ENCODE data around the gene PRDM15. TPM values are rescaled to one million over a fixed set of nuclear protein-coding genes. Genes with fewer than 3 reads are reported as not detected.

Gene PRDM15
- total RNA-seq, 1 experiment from 2014 or later: 16.7 TPM

- no peaks in the 10 kb centered on the region for H3K27me3 ChIP-seq (replicated peaks; ENCODE audit: insufficient read depth, low read depth, low read length, poor library complexity)
- DNase-seq (ENCODE audit: low spot score): peak; percentile 45
- intact Hi-C loops (cut with micrococcal nuclease; ENCODE audit: unreplicated experiment): no loop called here
- H3K9me3 ChIP-seq (ENCODE audit: low read depth, low read length, poor library complexity, severe bottlenecking): no peaks in the 10 kb centered on the region
- ChIA-PET POLR2A (ENCODE audit: low non-redundant PET) (no interaction called here), CTCF (interaction anchor here (1.4 kb wide), 1 partner anchor 14 kb away, joined by 5 read pairs; no protein-coding TSS in a partner anchor)
- peaks cover 10% of the 10 kb centered on the region for H3K4me1 ChIP-seq (ENCODE audit: insufficient read depth, low read length, poor library complexity, severe bottlenecking)
- no peak overlapping the region for H3K4me3 ChIP-seq (ENCODE audit: low read depth, low read length, poor library complexity, severe bottlenecking)
- TF ChIP-seq EZH2 (IDR thresholded peaks at IDR 0.05; ENCODE audit: borderline replicate concordance, low read depth, low read length, poor library complexity, severe bottlenecking): no peak
- TF ChIP-seq, protein P1, sequence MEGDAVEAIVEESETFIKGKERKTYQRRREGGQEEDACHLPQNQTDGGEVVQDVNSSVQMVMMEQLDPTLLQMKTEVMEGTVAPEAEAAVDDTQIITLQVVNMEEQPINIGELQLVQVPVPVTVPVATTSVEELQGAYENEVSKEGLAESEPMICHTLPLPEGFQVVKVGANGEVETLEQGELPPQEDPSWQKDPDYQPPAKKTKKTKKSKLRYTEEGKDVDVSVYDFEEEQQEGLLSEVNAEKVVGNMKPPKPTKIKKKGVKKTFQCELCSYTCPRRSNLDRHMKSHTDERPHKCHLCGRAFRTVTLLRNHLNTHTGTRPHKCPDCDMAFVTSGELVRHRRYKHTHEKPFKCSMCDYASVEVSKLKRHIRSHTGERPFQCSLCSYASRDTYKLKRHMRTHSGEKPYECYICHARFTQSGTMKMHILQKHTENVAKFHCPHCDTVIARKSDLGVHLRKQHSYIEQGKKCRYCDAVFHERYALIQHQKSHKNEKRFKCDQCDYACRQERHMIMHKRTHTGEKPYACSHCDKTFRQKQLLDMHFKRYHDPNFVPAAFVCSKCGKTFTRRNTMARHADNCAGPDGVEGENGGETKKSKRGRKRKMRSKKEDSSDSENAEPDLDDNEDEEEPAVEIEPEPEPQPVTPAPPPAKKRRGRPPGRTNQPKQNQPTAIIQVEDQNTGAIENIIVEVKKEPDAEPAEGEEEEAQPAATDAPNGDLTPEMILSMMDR (conservative IDR thresholded peaks at IDR 0.05; ENCODE audit: low read depth, low read length): no peak
- H3K27ac ChIP-seq (ENCODE audit: low read depth, low read length, poor library complexity, severe bottlenecking): peak overlapping the region; percentile 78
- H3K36me3 ChIP-seq (ENCODE audit: insufficient read depth, low read length, poor library complexity, severe bottlenecking): peaks cover 22% of the 10 kb centered on the region
- BruUV-seq (replicated peaks): no TSS peak
Observed at GRCh38 chr21:41802684-41803083, 76.5 kb downstream of the PRDM15 start.

GRCh38 chr21:41802198-41802584 lies 77.0 kb downstream of the PRDM15 start:
- Histone ChIP-seq H3K4me1 (ENCODE audit: insufficient read depth, low read length, poor library complexity, severe bottlenecking) (peaks cover 10% of the 10 kb centered on the region), H3K27ac (ENCODE audit: low read depth, low read length, poor library complexity, severe bottlenecking) (peak overlapping the region; percentile 78), H3K9me3 (ENCODE audit: low read depth, low read length, poor library complexity, severe bottlenecking) (no peaks in the 10 kb centered on the region), H3K36me3 (ENCODE audit: insufficient read depth, low read length, poor library complexity, severe bottlenecking) (peaks cover 22% of the 10 kb centered on the region), H3K27me3 (replicated peaks; ENCODE audit: insufficient read depth, low read depth, low read length, poor library complexity) (no peaks in the 10 kb centered on the region), H3K4me3 (ENCODE audit: low read depth, low read length, poor library complexity, severe bottlenecking) (no peak overlapping the region)
- ChIA-PET CTCF (interaction anchor here (1.4 kb wide), 1 partner anchor 14 kb away, joined by 5 read pairs; no protein-coding TSS in a partner anchor), POLR2A (ENCODE audit: low non-redundant PET) (no interaction called here)
- intact Hi-C loops (cut with micrococcal nuclease; ENCODE audit: unreplicated experiment): no loop called here
- TF ChIP-seq, protein P1 (conservative IDR thresholded peaks at IDR 0.05; ENCODE audit: low read depth, low read length): no peak
- no peak for TF ChIP-seq EZH2 (IDR thresholded peaks at IDR 0.05; ENCODE audit: borderline replicate concordance, low read depth, low read length, poor library complexity, severe bottlenecking)
- no peak for DNase-seq (ENCODE audit: low spot score)
- no TSS peak for BruUV-seq (replicated peaks)

GRCh38 chr21:41801321-41802197 lies 77.6 kb downstream of the PRDM15 start:
- no TSS peak for BruUV-seq (replicated peaks)
- Histone ChIP-seq H3K27me3 (replicated peaks; ENCODE audit: insufficient read depth, low read depth, low read length, poor library complexity) (no peaks in the 10 kb centered on the region), H3K4me1 (ENCODE audit: insufficient read depth, low read length, poor library complexity, severe bottlenecking) (peaks cover 10% of the 10 kb centered on the region), H3K36me3 (ENCODE audit: insufficient read depth, low read length, poor library complexity, severe bottlenecking) (peaks cover 22% of the 10 kb centered on the region), H3K27ac (ENCODE audit: low read depth, low read length, poor library complexity, severe bottlenecking) (peak overlapping the region; percentile 78), H3K4me3 (ENCODE audit: low read depth, low read length, poor library complexity, severe bottlenecking) (no peak overlapping the region), H3K9me3 (ENCODE audit: low read depth, low read length, poor library complexity, severe bottlenecking) (no peaks in the 10 kb centered on the region)
- ChIA-PET CTCF (no interaction called here), POLR2A (ENCODE audit: low non-redundant PET) (no interaction called here)
- no peak for TF ChIP-seq EZH2 (IDR thresholded peaks at IDR 0.05; ENCODE audit: borderline replicate concordance, low read depth, low read length, poor library complexity, severe bottlenecking)
- TF ChIP-seq, protein P1 (conservative IDR thresholded peaks at IDR 0.05; ENCODE audit: low read depth, low read length): no peak
- intact Hi-C loops (cut with micrococcal nuclease; ENCODE audit: unreplicated experiment): no loop called here
- no peak for DNase-seq (ENCODE audit: low spot score)

All from A673 (cell line).